Small intestine (tissue), 7 donors: Measurements from ENCODE around the gene PRM1. TPM values are rescaled to one million over a fixed set of nuclear protein-coding genes. Genes with fewer than 3 reads are reported as not detected.

Source experiments
- DNase-seq, 2 donors: peaks; one replicate each; pipeline versions ENCODE4 v3.0.0 to v3.0.0-alpha.2; 2013
- FAIRE-seq: peaks from 2 replicates; lab custom pipeline; 2012; peaks lifted over from hg19 to GRCh38; lab: Jason Lieb, UNC
- H3K27ac ChIP-seq, 3 donors: one replicate each; pipeline ENCODE4 v1.5.1; 2013; ENCODE audit warnings: low read length in 2 of 3, mild to moderate bottlenecking in 2 of 3, control low read depth in 1 of 3, inconsistent platforms in 1 of 3, low read depth in 1 of 3, moderate library complexity in 1 of 3
- H3K27me3 ChIP-seq, 3 donors: one replicate each; pipeline ENCODE4 v1.6.1; 2013; ENCODE audit warnings: low read length in 3 of 3, inconsistent platforms in 1 of 3; ENCODE audit not compliant: control insufficient read depth in 3 of 3, insufficient read depth in 3 of 3
- H3K36me3 ChIP-seq, 3 donors: one replicate each; pipeline ENCODE4 v1.6.1; 2013; ENCODE audit warnings: low read length in 3 of 3, inconsistent platforms in 1 of 3, low read depth in 1 of 3, mild to moderate bottlenecking in 1 of 3, moderate library complexity in 1 of 3; ENCODE audit not compliant: control insufficient read depth in 3 of 3, insufficient read depth in 2 of 3
- H3K4me1 ChIP-seq, 3 donors: one replicate each; pipeline ENCODE4 v1.6.1; 2013; ENCODE audit warnings: low read length in 2 of 3, inconsistent platforms in 1 of 3, low read depth in 1 of 3, mild to moderate bottlenecking in 1 of 3, moderate library complexity in 1 of 3; ENCODE audit not compliant: control insufficient read depth in 3 of 3, insufficient read depth in 2 of 3
- H3K4me3 ChIP-seq, 3 donors: one replicate each; pipeline ENCODE4 v1.5.1; 2013; ENCODE audit warnings: low read length in 3 of 3, control low read depth in 1 of 3, inconsistent platforms in 1 of 3, low read depth in 1 of 3, mild to moderate bottlenecking in 1 of 3, moderate library complexity in 1 of 3
- H3K9me3 ChIP-seq, 2 donors: one replicate each; pipeline ENCODE4 v1.6.1; 2013; ENCODE audit warnings: low read depth in 1 of 2, low read length in 1 of 2; ENCODE audit not compliant: control insufficient read depth in 2 of 2, insufficient read depth in 1 of 2
- WGBS, 3 donors: extraction: QIAGEN DNeasy Blood & Tissue Kit; methylation state at CpG; one replicate each; pipeline ENCODE4 v1.1.7; 2013; 5-methylcytosine and 5-hydroxymethylcytosine counted together
- polyA plus RNA-seq, 4 donors: library from polyadenylated mRNA; stranded (reverse) in 3 of 4; unstranded in 1 of 4; fragments of 200-250 nt in 3 of 4; fragments of 120-200 nt in 1 of 4; gene quantifications; one replicate each; pipeline versions ENCODE4 v1.2.1 to v1.2.3, GENCODE V29; 2013
- donor health status: healthy with polysubstance abuse.
- donor health status: control.
- donor health status: control.
- donor health status: Bipolar disorder and iron deficiency.
- donor health status: healthy.

Gene PRM1
- polyA plus RNA-seq, 4 donors, result not detected

- no peaks in the 10 kb centered on the region for H3K27me3 ChIP-seq
- FAIRE-seq (no peak), DNase-seq (no peak)
- no peak overlapping the region for H3K27ac ChIP-seq
- H3K36me3 ChIP-seq, result no peaks in the 10 kb centered on the region
- WGBS, 3 donors, result 82 to 92% (median 84%) methylated on average over 23 of the region's 23 CpGs
- no peaks in the 10 kb centered on the region for H3K9me3 ChIP-seq
- peaks cover 0 to 7% (median 0%) of the 10 kb centered on the region in 3 donors for H3K4me1 ChIP-seq
- no peak overlapping the region for H3K4me3 ChIP-seq
These were observed 35.3 kb upstream of the PRM1 start for GRCh38 chr16:11316331-11317015.

- FAIRE-seq (no peak), DNase-seq (no peak)
- Histone ChIP-seq H3K4me3 (no peak overlapping the region), H3K4me1 (peaks cover 0 to 7% (median 0%) of the 10 kb centered on the region in 3 donors), H3K36me3 (no peaks in the 10 kb centered on the region), H3K9me3 (no peaks in the 10 kb centered on the region), H3K27ac (no peak overlapping the region), H3K27me3 (no peaks in the 10 kb centered on the region)
- WGBS, 3 donors, result 61 to 71% (median 68%) methylated on average over 13 of the region's 13 CpGs
These were observed 34.4 kb upstream of the PRM1 start for GRCh38 chr16:11315510-11315909.

- H3K27ac ChIP-seq, result no peak overlapping the region
- H3K9me3 ChIP-seq, result no peaks in the 10 kb centered on the region
- 91 to 96% (median 95%) methylated on average over 8 of the region's 8 CpGs for WGBS, 3 donors
- DNase-seq (no peak), FAIRE-seq (no peak)
- peaks cover 0 to 7% (median 0%) of the 10 kb centered on the region in 3 donors for H3K4me1 ChIP-seq
- no peak overlapping the region for H3K4me3 ChIP-seq
- no peaks in the 10 kb centered on the region for H3K27me3 ChIP-seq
- H3K36me3 ChIP-seq, result no peaks in the 10 kb centered on the region
These were observed 33.3 kb upstream of the PRM1 start for GRCh38 chr16:11314309-11314894.

- 90 to 95% (median 93%) methylated on average over 9 of the region's 9 CpGs for WGBS, 3 donors
- FAIRE-seq, result no peak
These were observed 32.6 kb upstream of the PRM1 start for GRCh38 chr16:11313493-11314308.

GRCh38 chr16:11312718-11313492 is 31.8 kb upstream of the PRM1 start:
- H3K9me3 ChIP-seq, result no peaks in the 10 kb centered on the region
- no peak overlapping the region for H3K27ac ChIP-seq
- H3K27me3 ChIP-seq, result no peaks in the 10 kb centered on the region
- FAIRE-seq (no peak), DNase-seq (peak; percentile 75 to 85)
- peaks cover 0 to 7% (median 0%) of the 10 kb centered on the region in 3 donors for H3K4me1 ChIP-seq
- H3K36me3 ChIP-seq, result no peaks in the 10 kb centered on the region
- no peak overlapping the region for H3K4me3 ChIP-seq
- 53 to 55% (median 55%) methylated on average over 8 of the region's 8 CpGs for WGBS, 3 donors

More at GRCh38 chr16:11313493-11314308, 32.6 kb upstream of the PRM1 start:
- Histone ChIP-seq H3K27ac (no peak overlapping the region), H3K36me3 (no peaks in the 10 kb centered on the region), H3K4me3 (no peak overlapping the region), H3K9me3 (no peaks in the 10 kb centered on the region), H3K27me3 (no peaks in the 10 kb centered on the region), H3K4me1 (peaks cover 0 to 7% (median 0%) of the 10 kb centered on the region in 3 donors)
- peak in 1 of 2 donors; percentile 11 for DNase-seq

DNA sequence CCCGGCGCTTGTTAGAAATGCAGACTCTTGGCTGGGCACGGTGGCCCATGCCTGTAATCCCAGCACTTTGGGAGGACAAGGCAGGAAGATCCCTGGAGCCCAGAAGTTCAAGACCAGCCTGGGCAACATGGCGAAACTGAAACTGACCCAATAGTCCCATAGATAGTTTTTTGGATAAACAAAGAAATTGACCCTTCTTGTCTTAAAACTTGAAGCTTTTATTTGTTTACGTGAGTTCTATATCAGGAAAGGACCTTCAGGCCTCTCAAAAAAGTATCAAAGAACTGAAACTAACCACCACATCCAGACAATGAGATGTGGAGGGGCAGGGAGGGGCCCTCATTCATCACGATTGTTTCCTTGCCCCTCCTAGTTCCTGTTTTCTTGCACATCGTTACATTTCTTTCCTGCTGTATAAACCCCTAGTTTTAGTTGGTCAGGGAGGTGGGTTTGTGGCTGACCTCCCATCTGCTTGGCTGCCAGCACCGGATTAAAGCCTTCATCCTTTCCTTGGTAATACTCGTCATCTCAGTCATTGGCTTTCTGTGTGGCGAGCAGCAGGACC is 29.9 kb upstream of the PRM1 start:
- no peak for FAIRE-seq
- no peaks in the 10 kb centered on the region for H3K36me3 ChIP-seq
- H3K4me3 ChIP-seq, result no peak overlapping the region
- H3K4me1 ChIP-seq, result peaks cover 0 to 11% (median 0%) of the 10 kb centered on the region in 3 donors
- H3K27ac ChIP-seq, result peak overlapping the region in 1 of 3 donors; percentile 56
- WGBS, 3 donors, result 65 to 81% (median 68%) methylated on average over 10 of the region's 10 CpGs
- no peaks in the 10 kb centered on the region for H3K27me3 ChIP-seq
- H3K9me3 ChIP-seq, result no peaks in the 10 kb centered on the region
- DNase-seq, result no peak

- no peaks in the 10 kb centered on the region for H3K36me3 ChIP-seq
- H3K4me3 ChIP-seq, result no peak overlapping the region
- FAIRE-seq (no peak), DNase-seq (no peak)
- H3K27me3 ChIP-seq, result no peaks in the 10 kb centered on the region
- peak overlapping the region in 1 of 3 donors; percentile 56 for H3K27ac ChIP-seq
- no peaks in the 10 kb centered on the region for H3K9me3 ChIP-seq
- 88 to 96% (median 92%) methylated on average over 3 of the region's 3 CpGs for WGBS, 3 donors
- peaks cover 0 to 11% (median 0%) of the 10 kb centered on the region in 3 donors for H3K4me1 ChIP-seq
These were observed 29.5 kb upstream of the PRM1 start for GRCh38 chr16:11310634-11310977.
